Activated CD4-positive, alpha-beta T cell treated with anti-CD3 and anti-CD28 coated beads, Interleukin-2, amount 50 U/mL, for 24 hours (primary cell): ENCODE results near the gene OR51A7.
"Not testable (repeated sequence)": the region's sequence is repeated elsewhere in the genome, so short reads cannot be mapped to it uniquely, and the experiment has no call there.

Experiments
- DNase-seq, 2 donors: peaks; one replicate each; pipeline ENCODE4 v3.0.0-alpha.2; 2020; ENCODE audit warnings: low read depth in 1 of 2, low spot score in 1 of 2

The OR51A7 gene, protein sequence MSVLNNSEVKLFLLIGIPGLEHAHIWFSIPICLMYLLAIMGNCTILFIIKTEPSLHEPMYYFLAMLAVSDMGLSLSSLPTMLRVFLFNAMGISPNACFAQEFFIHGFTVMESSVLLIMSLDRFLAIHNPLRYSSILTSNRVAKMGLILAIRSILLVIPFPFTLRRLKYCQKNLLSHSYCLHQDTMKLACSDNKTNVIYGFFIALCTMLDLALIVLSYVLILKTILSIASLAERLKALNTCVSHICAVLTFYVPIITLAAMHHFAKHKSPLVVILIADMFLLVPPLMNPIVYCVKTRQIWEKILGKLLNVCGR

DNA sequence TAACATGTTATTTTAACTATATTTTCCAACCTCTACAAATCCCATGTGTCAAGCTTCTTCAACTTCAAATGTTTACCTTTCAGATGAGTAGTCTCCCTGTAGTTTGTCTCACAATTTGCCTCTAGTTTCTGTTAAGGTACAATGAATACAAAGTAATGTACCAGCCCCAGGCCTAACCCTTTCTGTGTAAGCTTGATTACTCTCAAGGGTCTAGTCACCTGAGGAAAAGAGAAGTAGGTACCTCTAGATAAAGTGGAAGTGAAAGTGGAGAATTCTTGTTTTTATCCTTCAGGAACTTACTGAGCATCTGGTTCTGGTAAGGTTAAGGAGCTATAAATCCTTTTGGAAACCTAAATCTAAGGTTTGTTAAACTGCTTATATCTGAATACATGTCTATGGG is at the start of gene OR51A7:
Gene OR51A7 (plus strand): TSS at position 300 of the 400 bp plus-strand sequence. CDS start 3,587 bp downstream, outside the sequence.
- DNase-seq = no peak

DNA sequence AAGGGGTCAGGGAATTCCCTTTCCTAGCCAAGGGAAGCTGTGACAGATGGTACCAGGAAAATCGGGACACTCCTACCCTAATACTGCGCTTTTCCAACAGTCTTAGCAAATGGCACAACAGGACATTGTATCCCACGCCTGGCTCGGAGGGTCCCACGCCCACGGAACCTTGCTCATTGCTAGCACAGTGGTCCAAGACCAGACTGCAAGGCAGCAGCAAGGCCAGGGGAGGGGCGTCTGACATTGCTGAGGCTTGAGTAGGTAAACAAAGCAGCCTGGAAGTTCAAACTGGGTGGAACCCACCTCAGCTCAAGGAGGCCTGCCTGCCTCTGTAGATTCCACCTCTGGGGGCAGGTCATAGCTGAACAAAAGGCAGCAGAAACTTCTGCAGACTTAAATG is 49.3 kb upstream of the OR51A7 start:
- not testable (repeated sequence) for DNase-seq

DNA sequence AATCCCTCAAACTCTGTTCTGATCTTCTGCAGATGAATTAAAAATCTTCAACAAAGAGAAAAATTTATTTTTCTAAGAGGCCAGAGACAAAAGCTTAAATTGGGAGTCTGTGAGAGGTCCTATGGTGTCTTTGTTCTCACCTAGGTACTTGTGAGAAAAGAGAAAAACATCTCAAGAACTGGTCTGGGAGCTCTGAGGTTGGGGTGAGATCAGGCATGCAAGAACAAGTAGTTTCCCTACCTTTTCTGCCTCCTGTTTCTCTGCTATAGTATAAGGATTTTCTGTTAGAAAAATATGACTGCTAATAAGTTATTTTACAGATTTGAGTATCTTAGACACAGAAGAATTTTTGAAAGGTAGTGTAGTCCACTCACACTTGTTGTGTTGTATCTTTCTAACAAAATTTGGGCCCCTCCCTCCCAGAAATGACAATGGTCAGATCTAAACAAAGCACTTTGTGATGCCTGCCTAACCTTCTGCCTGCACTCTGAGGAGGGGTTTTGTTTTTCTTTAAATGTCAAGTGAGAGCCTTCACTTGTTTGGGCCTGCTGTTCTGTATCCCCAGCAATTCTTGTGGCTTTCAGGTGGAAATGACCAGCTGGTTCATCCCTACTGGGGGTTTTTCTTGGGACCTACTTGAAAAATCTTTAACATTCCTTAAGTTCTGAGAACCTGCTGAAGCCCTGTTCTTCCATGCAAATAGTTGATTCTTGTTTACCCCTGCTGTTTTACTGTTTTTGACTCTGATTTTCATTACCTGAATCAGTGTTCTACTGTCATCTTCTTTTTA is 40.9 kb upstream of the OR51A7 start:
- DNase-seq = no peak

DNA sequence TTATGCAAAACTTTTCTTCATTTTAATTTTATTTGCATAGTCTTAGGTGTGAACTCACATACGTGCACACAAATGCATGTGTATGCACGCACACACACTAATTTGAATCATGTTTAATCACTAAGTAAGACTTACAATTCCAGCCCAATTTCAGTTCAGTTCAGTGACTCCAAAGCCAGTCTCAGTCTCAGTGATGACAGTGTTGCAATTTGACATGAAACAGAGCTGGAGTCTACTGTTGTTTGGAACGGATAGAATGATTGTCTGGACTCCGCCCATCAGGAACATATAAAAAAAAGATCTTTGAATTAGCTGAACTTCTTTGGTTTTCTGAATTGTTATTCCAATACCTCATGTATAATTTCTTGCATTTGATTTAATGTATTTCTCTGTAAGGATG is 39.7 kb upstream of the OR51A7 start:
- DNase-seq = no peak

DNA sequence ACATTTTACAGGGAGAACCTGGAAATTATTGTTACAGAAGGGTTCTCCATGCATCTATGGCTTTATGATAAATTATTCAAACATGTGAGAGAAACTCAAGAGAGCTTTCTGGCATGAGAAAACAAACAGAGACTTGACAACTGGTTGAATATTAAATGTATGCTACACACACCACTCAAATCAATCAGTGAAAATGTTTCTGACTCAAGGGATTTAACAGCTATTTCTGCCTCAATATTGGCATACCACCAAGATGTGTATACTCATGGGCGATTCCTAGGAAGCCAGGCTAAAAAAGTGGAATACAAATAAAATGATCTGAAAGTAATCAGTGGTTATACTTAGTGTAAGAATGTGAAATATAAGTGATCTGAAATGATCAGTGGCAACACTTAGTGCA is 37.7 kb upstream of the OR51A7 start:
- DNase-seq = no peak

DNA sequence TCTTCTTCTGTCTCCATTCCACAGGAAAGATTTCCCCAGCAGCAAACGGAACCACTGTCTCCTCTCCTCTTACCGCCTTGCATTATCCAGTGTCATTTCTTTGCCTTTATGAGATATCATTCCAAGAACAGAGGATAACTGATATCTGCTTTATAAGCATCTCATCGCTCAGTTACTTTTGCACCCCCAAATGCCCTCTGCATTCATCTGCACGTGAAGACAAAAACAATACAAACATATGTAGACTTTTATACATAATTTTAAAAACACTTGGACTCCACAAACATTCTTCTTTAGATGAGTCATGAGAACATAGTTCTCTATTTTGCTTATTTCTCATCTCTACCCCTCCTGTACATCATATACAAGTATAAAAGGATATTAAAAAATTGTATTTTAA is 22.4 kb upstream of the OR51A7 start:
- no peak for DNase-seq

DNA sequence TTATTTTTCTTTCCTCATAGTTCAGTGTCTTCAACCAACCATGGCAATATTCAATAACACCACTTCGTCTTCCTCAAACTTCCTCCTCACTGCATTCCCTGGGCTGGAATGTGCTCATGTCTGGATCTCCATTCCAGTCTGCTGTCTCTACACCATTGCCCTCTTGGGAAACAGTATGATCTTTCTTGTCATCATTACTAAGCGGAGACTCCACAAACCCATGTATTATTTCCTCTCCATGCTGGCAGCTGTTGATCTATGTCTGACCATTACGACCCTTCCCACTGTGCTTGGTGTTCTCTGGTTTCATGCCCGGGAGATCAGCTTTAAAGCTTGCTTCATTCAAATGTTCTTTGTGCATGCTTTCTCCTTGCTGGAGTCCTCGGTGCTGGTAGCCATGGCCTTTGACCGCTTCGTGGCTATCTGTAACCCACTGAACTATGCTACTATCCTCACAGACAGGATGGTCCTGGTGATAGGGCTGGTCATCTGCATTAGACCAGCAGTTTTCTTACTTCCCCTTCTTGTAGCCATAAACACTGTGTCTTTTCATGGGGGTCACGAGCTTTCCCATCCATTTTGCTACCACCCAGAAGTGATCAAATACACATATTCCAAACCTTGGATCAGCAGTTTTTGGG is 21.6 kb upstream of the OR51A7 start, which contains the start of gene OR51T1:
Gene OR51T1 (plus strand): TSS at position 41 of the 641 bp plus-strand sequence. CDS start 0 bp downstream, at position 41.
- DNase-seq = no peak

DNA sequence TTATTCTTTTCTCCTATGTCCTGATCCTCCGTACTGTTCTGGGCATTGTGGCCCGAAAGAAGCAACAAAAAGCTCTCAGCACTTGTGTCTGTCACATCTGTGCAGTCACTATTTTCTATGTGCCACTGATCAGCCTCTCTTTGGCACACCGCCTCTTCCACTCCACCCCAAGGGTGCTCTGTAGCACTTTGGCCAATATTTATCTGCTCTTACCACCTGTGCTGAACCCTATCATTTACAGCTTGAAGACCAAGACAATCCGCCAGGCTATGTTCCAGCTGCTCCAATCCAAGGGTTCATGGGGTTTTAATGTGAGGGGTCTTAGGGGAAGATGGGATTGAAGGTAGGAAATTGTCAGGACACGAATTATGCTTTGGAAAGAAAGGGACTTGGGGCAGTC is 21.0 kb upstream of the OR51A7 start:
- DNase-seq = no peak

DNA sequence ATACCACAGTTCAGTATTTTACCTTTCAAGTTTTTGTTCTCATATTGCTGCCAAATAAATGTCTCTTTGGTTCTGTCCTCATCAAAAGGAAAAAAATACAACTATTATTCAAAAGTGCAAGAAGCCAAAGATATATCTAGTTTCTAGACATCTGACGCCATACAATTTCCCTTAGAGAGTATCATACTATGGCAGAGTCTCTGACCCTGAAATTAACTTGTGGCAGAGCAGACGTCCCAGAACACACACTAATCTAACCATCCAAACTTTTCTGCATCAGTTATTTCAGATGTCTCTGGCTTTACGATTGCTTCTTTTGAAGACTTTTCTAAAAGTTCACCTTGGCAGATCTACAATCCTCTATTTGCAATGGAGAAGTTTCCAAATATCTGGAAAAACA is 19.2 kb upstream of the OR51A7 start:
- no peak for DNase-seq

DNA sequence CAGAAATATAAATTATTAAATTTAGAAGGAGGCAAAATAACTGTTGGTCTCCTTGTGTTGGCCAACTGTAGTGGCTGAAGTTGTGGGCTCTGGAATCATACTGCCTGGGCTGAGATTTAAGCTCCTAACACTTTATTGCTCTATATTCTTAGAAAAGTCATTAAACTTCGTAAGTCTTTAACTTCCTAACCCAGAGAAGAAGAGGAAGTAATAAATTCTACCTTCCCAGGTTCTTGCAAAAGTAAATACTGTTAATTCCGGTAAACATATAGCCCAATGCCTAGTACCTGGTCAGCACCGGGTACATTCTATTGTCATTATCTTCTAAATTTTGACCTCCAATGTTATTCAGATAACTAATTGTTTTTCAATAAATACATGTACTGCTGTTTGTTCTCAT is 17.4 kb upstream of the OR51A7 start:
- DNase-seq = no peak

DNA sequence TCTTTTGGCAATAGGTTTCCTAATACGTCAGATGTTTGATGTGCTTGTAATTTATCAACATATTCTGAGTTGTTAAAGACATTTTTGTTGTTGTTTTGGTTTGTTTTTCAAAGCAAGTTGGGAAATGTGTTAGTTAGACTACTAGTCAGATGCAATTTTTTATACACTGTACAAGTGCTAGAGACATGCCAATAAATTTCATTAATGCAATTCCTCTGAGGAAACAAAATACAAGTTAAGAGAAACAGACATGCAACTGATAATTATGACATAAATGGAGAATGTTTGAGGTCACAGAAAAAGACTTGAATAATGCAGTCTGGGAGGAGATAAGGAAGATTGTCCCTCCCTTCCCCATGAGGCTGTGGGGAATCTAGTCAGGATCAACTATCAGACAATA is 16.0 kb upstream of the OR51A7 start:
- DNase-seq = no peak

DNA sequence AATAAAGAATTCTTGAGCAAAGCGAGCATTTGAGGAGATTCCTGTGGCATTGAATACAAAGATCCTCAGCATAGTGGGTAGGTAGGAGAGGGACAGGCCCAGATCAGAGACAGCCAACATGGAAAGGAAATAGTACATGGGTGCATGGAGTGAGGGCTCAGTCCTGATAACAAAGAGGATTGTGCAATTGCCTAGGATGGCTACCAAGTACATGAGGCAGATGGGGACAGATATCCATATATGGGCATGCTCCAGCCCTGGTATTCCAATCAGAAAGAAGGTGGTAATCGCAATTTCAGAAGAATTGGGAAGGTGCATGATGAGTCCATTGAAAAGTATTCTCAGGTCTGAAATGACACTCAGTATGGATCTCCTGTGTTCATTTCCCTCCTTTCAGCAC is 13.3 kb upstream of the OR51A7 start:
- DNase-seq = no peak

DNA sequence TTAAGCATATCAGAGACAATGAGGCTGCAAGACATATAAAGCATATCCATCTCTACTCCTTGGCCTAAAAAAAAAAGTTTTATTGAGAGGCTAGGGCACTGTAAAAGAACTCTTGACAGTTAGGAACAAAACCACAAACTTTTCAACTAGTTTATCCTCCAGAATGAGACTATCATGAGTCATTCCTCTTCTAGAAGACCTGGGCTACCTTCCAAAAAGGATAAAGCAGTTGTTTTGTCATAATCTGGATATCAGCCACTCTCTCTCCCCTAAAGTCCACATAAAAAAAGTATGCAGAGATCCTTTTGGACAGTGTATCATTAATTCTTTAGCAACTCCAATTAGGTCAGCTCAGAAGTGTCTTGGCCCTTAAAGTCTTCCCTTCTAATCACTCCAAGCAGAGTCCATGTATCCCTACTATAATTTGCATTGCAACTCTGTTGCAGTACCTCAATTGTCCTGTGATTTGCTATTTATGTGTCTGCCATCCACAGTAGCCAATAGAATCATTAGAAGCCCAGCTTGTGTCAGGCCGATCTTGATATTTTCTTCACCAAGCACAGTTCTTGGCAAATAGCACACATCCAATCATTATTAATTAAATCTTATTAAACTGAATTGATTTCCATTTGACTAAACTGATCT is 11.5 kb upstream of the OR51A7 start:
- DNase-seq = no peak

DNA sequence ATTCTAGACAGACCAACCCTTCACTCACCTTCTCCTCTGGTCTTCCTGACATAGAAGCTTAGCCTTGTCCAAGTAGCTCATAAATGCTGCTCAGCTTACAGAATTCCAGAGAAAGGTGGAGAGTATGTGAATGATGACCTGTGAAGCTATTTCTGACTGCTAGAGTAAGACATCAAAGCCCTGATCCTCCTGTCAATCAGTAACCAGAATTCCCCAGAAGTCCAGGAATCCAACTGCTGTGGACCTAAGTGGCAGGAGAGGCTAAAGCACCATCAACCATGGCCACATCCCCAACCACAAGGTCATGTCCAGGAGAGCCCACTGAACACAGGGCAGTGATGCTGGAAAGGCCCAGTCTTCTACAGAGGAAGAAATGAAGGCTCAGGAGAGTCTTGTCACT is 13.0 kb downstream of the OR51A7 start:
- no peak for DNase-seq

DNA sequence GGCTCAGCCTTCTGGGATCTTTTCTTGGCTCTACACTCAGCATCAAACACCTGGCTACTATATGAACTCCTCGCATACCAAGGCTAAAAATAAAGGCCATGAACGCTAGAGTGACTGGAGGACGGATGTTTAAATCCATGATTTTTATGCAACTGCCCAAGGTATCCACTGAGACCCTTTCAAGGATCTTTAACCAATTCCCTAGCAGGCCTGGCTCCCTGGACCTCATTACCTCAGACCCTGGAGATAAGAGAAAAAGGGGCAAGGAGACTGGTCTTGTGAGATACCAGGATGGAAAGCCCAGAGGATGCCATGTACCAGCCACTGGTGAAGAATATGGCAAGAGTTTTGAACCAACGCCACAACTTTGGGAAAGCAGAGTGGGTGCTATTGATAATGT is 15.7 kb downstream of the OR51A7 start, which contains the start of gene OR51G2:
Gene OR51G2 (minus strand): TSS at position 101 of the 400 bp plus-strand sequence. CDS start 3,687 bp downstream, outside the sequence.
- DNase-seq = no peak

DNA sequence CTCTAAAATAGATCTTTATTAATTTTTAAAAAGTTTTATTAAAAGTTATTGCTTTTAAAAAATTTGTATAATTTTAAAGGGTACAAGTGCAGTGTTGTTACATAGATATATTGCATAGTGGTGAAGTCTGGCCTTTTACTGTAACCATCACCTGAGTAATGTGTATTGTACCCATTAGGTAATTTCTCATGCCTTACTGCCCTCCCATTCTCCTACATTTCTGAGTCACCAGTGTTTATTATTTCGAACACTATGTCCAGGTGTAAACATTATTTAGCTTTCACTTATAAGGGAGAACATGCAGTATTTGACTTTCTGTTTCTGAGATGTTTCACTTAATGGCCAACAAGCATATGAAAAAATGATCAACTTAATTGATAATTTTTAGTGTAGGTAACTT is 18.2 kb downstream of the OR51A7 start:
- no peak for DNase-seq

DNA sequence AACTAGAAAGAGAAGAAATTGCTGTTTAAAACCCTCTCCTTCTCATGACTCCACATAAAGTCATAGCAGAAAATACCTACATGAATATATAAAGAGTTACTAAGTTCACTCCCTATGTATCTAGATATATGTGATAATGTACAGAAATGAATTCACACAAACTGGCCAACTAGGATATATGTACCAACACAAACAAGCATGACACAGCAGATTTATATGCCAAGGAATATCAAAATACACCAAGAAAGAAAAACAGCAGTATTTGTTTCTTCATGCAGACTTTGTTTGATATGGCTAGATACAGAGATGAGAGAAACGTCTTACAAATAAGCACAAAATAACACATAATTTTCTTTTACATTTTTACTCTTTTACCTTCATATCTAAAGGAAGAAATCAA is 18.7 kb downstream of the OR51A7 start:
- no peak for DNase-seq

DNA sequence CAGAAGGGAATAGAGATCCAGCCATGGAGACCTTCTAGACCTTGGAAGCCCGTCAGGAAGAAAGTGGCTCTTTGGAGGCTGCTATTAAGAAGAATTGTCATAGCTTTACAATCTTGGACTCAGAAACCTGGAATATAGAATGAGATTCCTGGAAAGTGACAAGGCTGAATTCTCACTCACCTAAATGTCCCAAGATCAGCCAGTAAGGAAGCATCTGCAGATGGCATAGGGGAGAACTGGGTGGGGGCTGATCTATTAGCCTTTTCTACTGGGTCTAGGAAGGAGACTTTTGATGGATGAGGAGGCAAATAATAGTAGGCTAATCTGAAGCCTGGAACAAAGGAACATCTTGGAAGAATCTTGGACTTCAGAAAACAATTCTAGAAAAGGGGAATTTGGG is 20.7 kb downstream of the OR51A7 start, which contains the start of gene OR51G1:
Gene OR51G1 (minus strand): TSS at position 101 of the 400 bp plus-strand sequence. CDS start 0 bp downstream, at position 101.
- no peak for DNase-seq

DNA sequence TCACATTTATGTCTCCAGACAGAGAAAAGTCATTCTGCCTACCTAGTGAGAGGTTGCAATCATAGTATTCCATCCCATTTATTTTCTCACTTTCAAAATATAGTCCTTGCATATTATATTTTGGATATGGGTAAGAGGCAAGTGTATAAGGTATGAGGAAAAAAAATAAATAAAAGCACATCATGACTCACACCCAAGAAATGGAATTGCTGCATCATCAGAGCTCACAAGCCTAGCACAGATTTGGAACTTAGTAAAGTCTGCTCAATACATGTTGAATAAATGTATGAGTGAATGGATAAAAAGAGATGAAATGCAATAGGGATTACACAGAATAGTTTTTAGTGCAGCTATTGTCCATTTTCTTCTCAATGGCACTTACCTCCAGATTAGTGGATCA is 23.0 kb downstream of the OR51A7 start:
- DNase-seq = no peak

DNA sequence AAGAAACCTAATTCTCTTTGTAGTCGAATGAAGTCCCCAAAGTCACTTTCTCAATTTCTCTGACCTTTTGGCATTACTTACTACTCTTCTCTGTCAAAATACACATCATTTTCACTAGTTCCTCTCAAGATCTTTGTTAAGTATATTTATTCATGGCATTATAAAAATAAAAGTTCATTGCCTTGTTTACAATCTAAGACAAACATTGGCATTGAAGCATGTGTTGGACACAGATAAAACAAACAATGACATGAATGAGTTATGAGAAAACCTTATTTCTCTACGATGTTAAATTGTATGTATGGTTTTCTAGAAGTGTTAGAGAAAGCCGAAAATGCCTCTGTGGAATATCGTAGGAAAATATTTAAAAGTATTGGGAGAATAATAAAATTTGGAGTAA is 29.2 kb downstream of the OR51A7 start:
- no peak for DNase-seq

DNA sequence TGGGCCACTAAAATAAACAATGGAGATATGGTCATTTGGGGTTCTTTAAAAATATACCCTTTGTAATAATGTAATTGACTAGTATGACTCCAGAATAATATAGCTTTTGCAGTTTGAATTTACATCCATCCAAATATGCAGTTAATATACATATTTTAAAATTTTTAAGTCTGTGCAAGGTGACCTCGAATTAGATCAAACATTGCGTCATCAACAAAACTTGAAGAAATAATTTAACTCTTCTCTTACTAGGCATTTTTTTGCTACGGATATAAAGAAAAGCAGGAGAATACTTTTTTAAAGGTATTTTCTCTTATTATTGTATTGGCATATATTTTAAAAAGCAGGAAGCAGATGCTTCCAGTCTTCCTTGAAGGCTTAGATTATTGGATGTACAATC is 33.2 kb downstream of the OR51A7 start:
- DNase-seq = no peak
